ENCODE measurements around the gene CLIC6.
"Not testable (repeated sequence)": the region's sequence is repeated elsewhere in the genome, so short reads cannot be mapped to it uniquely, and the experiment has no call there.

CLIC6 gene

GRCh38 chr21:34669149-34669879, 520 bp downstream of the CLIC6 start:
- Histone ChIP-seq H3K27me3 (ENCODE audit: control insufficient read depth, insufficient read depth, low read length) (peaks cover 8% of the 10 kb centered on the region), H3K27ac (ENCODE audit: low read depth, low read length) (no peak overlapping the region), H3K9ac (ENCODE audit: low read length) (no peak overlapping the region), H3K4me3 (ENCODE audit: low read length) (peak overlapping the region; percentile 1), H3K36me3 (ENCODE audit: control insufficient read depth, insufficient read depth, low read length) (no peaks in the 10 kb centered on the region), H3K4me1 (ENCODE audit: control insufficient read depth, insufficient read depth, low read length) (no peaks in the 10 kb centered on the region)

DNA sequence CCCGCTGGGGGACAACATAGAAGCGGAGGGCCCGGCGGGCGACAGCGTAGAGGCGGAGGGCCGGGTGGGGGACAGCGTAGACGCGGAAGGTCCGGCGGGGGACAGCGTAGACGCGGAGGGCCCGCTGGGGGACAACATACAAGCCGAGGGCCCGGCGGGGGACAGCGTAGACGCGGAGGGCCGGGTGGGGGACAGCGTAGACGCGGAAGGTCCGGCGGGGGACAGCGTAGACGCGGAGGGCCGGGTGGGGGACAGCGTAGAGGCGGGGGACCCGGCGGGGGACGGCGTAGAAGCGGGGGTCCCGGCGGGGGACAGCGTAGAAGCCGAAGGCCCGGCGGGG, 1.1 kb downstream of the CLIC6 start:
- H3K4me1 ChIP-seq (ENCODE audit: control insufficient read depth, insufficient read depth, low read length); H3K27ac ChIP-seq (ENCODE audit: low read depth, low read length); H3K36me3 ChIP-seq (ENCODE audit: control insufficient read depth, insufficient read depth, low read length); H3K9ac ChIP-seq (ENCODE audit: low read length); H3K27me3 ChIP-seq (ENCODE audit: control insufficient read depth, insufficient read depth, low read length): not testable (repeated sequence)
- peak overlapping the region; percentile 59 for H3K4me3 ChIP-seq (ENCODE audit: low read length)

GRCh38 chr21:34670220-34670961, 1.6 kb downstream of the CLIC6 start:
- H3K9ac ChIP-seq (ENCODE audit: low read length): no peak overlapping the region
- no peaks in the 10 kb centered on the region for H3K36me3 ChIP-seq (ENCODE audit: control insufficient read depth, insufficient read depth, low read length)
- H3K4me3 ChIP-seq (ENCODE audit: low read length): peak overlapping the region; percentile 59
- no peak overlapping the region for H3K27ac ChIP-seq (ENCODE audit: low read depth, low read length)
- no peaks in the 10 kb centered on the region for H3K4me1 ChIP-seq (ENCODE audit: control insufficient read depth, insufficient read depth, low read length)
- H3K27me3 ChIP-seq (ENCODE audit: control insufficient read depth, insufficient read depth, low read length): peaks cover 8% of the 10 kb centered on the region

DNA sequence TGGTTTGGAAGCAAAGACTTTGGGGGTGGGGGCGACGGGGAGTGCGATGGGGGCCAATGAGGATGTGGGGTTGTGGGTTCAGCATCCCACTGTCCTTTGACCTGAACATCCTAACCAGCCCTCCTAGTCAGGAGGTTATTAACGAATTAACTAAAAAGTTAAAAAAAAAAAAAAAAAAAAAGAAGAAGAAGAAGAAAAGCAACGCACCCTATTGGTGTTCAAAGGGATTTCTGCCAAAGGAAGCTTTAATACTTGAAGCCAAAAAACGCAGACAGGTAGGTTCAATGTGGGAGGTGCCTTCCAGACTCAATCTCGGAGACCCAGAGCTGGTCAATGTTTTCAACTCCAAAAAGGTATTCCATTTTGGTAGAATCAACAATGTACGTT, 2.2 kb downstream of the CLIC6 start:
- no peaks in the 10 kb centered on the region for H3K36me3 ChIP-seq (ENCODE audit: control insufficient read depth, insufficient read depth, low read length)
- H3K27me3 ChIP-seq (ENCODE audit: control insufficient read depth, insufficient read depth, low read length): peaks cover 8% of the 10 kb centered on the region
- H3K27ac ChIP-seq (ENCODE audit: low read depth, low read length): no peak overlapping the region
- no peak overlapping the region for H3K4me3 ChIP-seq (ENCODE audit: low read length)
- no peaks in the 10 kb centered on the region for H3K4me1 ChIP-seq (ENCODE audit: control insufficient read depth, insufficient read depth, low read length)
- H3K9ac ChIP-seq (ENCODE audit: low read length): no peak overlapping the region

GRCh38 chr21:34671462-34671861, 2.7 kb downstream of the CLIC6 start:
- Histone ChIP-seq H3K4me3 (ENCODE audit: low read length) (no peak overlapping the region), H3K9ac (ENCODE audit: low read length) (no peak overlapping the region), H3K4me1 (ENCODE audit: control insufficient read depth, insufficient read depth, low read length) (no peaks in the 10 kb centered on the region), H3K36me3 (ENCODE audit: control insufficient read depth, insufficient read depth, low read length) (no peaks in the 10 kb centered on the region), H3K27me3 (ENCODE audit: control insufficient read depth, insufficient read depth, low read length) (peaks cover 8% of the 10 kb centered on the region), H3K27ac (ENCODE audit: low read depth, low read length) (no peak overlapping the region)

- Histone ChIP-seq H3K4me1 (ENCODE audit: control insufficient read depth, insufficient read depth, low read length) (no peaks in the 10 kb centered on the region), H3K9ac (ENCODE audit: low read length) (no peak overlapping the region), H3K36me3 (ENCODE audit: control insufficient read depth, insufficient read depth, low read length) (no peaks in the 10 kb centered on the region), H3K27me3 (ENCODE audit: control insufficient read depth, insufficient read depth, low read length) (peaks cover 8% of the 10 kb centered on the region), H3K4me3 (ENCODE audit: low read length) (no peak overlapping the region), H3K27ac (ENCODE audit: low read depth, low read length) (no peak overlapping the region)
These were observed 3.1 kb downstream of the CLIC6 start for GRCh38 chr21:34671891-34672290.

DNA sequence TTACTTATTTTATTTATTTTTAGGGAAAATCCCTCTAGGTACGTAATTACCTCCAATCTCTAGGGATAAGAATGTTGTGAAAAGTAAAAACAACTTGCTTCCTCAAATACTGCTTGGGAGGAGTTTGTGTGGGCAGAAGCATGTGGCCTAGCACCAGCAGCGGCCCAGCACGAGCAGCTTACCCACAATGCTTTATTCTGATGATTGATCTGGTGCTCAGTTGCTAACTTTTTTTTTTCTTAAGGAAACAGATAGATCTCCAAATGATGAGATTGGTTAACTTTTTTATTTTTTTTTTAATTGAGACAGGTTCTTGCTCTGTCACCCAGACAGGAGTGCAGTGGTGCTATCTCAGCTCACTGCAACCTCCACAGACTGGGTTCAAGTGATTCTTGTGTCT, 4.2 kb downstream of the CLIC6 start:
- Histone ChIP-seq H3K27me3 (ENCODE audit: control insufficient read depth, insufficient read depth, low read length) (peaks cover 8% of the 10 kb centered on the region), H3K4me3 (ENCODE audit: low read length) (no peak overlapping the region), H3K27ac (ENCODE audit: low read depth, low read length) (no peak overlapping the region), H3K36me3 (ENCODE audit: control insufficient read depth, insufficient read depth, low read length) (no peaks in the 10 kb centered on the region), H3K4me1 (ENCODE audit: control insufficient read depth, insufficient read depth, low read length) (no peaks in the 10 kb centered on the region), H3K9ac (ENCODE audit: low read length) (no peak overlapping the region)

- Histone ChIP-seq H3K36me3 (ENCODE audit: control insufficient read depth, insufficient read depth, low read length) (no peaks in the 10 kb centered on the region), H3K4me1 (ENCODE audit: control insufficient read depth, insufficient read depth, low read length) (no peaks in the 10 kb centered on the region), H3K27me3 (ENCODE audit: control insufficient read depth, insufficient read depth, low read length) (peaks cover 8% of the 10 kb centered on the region), H3K27ac (ENCODE audit: low read depth, low read length) (no peak overlapping the region), H3K9ac (ENCODE audit: low read length) (no peak overlapping the region), H3K4me3 (ENCODE audit: low read length) (no peak overlapping the region)
These were observed 5.7 kb downstream of the CLIC6 start for GRCh38 chr21:34674468-34674867.

DNA sequence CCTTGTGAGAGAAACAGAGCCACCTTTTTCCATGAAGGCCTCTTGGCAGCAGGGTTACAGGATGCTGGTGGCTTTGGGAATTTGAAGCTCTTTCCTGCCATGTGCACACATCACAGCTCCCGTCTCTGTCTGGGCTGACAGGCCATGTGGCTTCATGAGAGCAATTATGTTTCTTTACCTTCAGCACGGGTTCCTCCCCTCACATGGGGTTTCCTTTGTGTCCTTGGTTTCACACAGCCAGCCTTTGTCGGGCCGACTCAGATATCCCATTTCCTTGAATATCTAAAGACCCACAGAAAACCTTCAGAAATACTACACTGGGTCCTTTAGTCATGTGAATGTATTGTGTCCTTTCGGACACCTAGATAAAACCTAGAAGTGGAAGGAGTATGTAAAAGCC, 7.1 kb downstream of the CLIC6 start:
- H3K4me1 ChIP-seq (ENCODE audit: control insufficient read depth, insufficient read depth, low read length): no peaks in the 10 kb centered on the region
- no peak overlapping the region for H3K27ac ChIP-seq (ENCODE audit: low read depth, low read length)
- peaks cover 2% of the 10 kb centered on the region for H3K27me3 ChIP-seq (ENCODE audit: control insufficient read depth, insufficient read depth, low read length)
- no peak overlapping the region for H3K9ac ChIP-seq (ENCODE audit: low read length)
- no peaks in the 10 kb centered on the region for H3K36me3 ChIP-seq (ENCODE audit: control insufficient read depth, insufficient read depth, low read length)
- no peak overlapping the region for H3K4me3 ChIP-seq (ENCODE audit: low read length)

GRCh38 chr21:34679051-34679450, 10.3 kb downstream of the CLIC6 start:
- Histone ChIP-seq H3K4me3 (ENCODE audit: low read length) (no peak overlapping the region), H3K9ac (ENCODE audit: low read length) (no peak overlapping the region), H3K4me1 (ENCODE audit: control insufficient read depth, insufficient read depth, low read length) (no peaks in the 10 kb centered on the region), H3K36me3 (ENCODE audit: control insufficient read depth, insufficient read depth, low read length) (no peaks in the 10 kb centered on the region), H3K27ac (ENCODE audit: low read depth, low read length) (no peak overlapping the region), H3K27me3 (ENCODE audit: control insufficient read depth, insufficient read depth, low read length) (no peaks in the 10 kb centered on the region)

GRCh38 chr21:34684174-34684876, 15.5 kb downstream of the CLIC6 start:
- Histone ChIP-seq H3K4me1 (ENCODE audit: control insufficient read depth, insufficient read depth, low read length) (no peaks in the 10 kb centered on the region), H3K27ac (ENCODE audit: low read depth, low read length) (no peak overlapping the region), H3K4me3 (ENCODE audit: low read length) (no peak overlapping the region), H3K27me3 (ENCODE audit: control insufficient read depth, insufficient read depth, low read length) (peaks cover 2% of the 10 kb centered on the region), H3K36me3 (ENCODE audit: control insufficient read depth, insufficient read depth, low read length) (no peaks in the 10 kb centered on the region), H3K9ac (ENCODE audit: low read length) (no peak overlapping the region)

DNA sequence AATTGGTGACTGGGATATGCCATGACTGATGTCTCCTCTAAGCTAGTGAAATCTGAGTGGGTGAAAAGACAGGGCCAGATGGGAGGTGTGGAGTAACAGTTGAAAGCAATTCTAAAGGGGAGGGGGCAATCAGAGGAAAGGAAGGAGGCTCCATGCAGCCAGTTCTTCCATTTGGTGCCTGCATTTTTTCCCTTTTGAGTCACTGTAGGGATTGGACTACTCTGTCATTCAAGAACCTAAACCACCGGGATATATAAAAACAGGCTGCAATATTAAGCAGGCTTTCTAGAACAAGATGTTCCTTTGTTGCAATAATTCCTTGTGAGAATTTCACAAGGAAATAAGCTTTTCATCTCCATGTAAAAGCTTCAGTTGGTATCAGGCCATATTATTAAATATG, 18.3 kb downstream of the CLIC6 start:
- Histone ChIP-seq H3K9ac (ENCODE audit: low read length) (no peak overlapping the region), H3K36me3 (ENCODE audit: control insufficient read depth, insufficient read depth, low read length) (no peaks in the 10 kb centered on the region), H3K4me3 (ENCODE audit: low read length) (no peak overlapping the region), H3K27me3 (ENCODE audit: control insufficient read depth, insufficient read depth, low read length) (peaks cover 2% of the 10 kb centered on the region), H3K4me1 (ENCODE audit: control insufficient read depth, insufficient read depth, low read length) (no peaks in the 10 kb centered on the region), H3K27ac (ENCODE audit: low read depth, low read length) (no peak overlapping the region)

Data from rectal smooth muscle tissue (tissue), 1 donor.